ENCODE data around the gene CDC42BPB. TPM values are rescaled to one million over a fixed set of nuclear protein-coding genes. Genes with fewer than 3 reads are reported as not detected.

Gene CDC42BPB
- total RNA-seq, 2 experiments from 2014 or later, result 0.78 to 0.81 TPM

DNA sequence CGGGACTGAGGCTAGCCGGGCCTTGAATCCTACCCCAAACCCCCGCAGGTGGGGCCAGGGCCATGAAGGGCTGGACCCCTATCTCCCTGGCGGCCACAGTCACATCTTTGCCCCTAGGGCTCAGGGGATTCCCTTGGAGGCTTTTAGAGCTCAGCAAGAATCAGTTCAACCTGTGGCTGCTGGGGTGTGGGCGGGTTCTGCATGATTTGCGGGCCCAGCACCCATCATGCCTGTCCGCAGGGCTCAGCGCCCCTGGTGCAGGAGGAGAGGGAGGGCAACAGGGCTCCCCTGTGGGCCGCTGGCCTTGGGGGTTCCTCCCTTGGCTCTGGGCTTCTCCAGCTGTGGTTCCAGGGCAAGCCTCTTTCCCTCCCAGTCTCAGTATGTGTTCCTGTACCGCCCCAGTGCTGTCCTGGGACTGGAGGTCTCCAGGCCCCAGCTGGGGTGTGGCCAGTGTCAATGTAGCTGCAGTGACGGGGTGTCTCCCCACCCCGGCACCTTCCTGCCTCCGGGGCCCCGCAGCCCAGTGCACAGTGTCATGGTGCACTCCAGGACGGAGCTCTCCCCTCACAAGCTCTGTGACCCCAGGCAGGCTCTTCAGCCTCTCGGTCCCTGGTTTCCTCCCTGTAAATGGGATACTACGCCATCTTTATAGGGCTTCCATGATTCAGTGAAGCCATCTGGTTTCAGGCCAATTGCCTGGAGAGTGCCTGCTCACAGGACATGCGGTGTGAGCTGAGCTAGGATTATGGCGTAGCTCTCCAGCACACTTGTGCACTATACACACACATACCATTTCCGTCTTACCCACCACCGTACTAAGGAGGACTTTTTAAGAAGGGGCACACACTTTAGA, 16.8 kb upstream of the CDC42BPB start:
- Mint-ChIP-seq H3K27me3 (peaks cover 5% of the 10 kb centered on the region), H3K4me1 (peaks cover 4% of the 10 kb centered on the region), H3K36me3 (ENCODE audit: low read depth) (no peaks in the 10 kb centered on the region), H3K27ac (no peak overlapping the region), H3K4me3 (no peak overlapping the region), H3K9me3 (no peaks in the 10 kb centered on the region)
- no peak for DNase-seq
- CTCF ChIA-PET, result interaction anchor here (1.1 to 1.6 kb wide), 4 partner anchors 8 to 379 kb away, joined by 3 to 7 read pairs (median 4); no protein-coding TSS in a partner anchor
- POLR2A ChIA-PET, result no interaction called here

DNA sequence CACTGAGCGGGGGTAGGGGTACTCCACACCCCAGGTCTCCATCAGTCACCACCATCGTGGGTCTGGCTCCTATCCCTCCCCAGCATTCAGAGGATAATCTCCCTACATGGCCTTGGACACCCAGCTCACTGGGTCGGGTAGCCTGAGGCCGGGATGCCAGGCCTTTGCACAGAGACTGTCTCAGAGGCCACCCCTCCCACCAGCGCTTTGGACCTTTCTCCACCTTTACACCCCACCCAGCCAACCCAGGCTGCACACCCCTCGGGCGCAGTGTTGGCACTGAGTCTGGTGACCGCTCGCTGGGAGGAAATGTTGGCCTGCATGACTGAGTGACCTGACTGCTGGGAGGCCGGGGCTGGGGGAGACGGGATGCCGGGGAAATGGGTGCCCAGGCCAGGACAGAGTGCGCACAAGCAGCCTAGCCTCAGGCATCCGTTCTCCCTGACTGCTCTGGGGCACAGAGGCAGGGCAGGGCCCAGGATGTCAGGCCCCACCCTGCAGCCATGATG, 16.1 kb upstream of the CDC42BPB start:
- no peak overlapping the region for H3K27ac Mint-ChIP-seq
- H3K9me3 Mint-ChIP-seq, result no peaks in the 10 kb centered on the region
- H3K4me1 Mint-ChIP-seq, result peaks cover 4% of the 10 kb centered on the region
- no peak overlapping the region for H3K4me3 Mint-ChIP-seq
- DNase-seq, result no peak
- ChIA-PET CTCF (interaction anchor here (1.6 kb wide), 1 partner anchor 31 kb away, joined by 7 read pairs; no protein-coding TSS in a partner anchor), POLR2A (no interaction called here)
- peaks cover 5% of the 10 kb centered on the region for H3K27me3 Mint-ChIP-seq
- H3K36me3 Mint-ChIP-seq (ENCODE audit: low read depth), result no peaks in the 10 kb centered on the region

DNA sequence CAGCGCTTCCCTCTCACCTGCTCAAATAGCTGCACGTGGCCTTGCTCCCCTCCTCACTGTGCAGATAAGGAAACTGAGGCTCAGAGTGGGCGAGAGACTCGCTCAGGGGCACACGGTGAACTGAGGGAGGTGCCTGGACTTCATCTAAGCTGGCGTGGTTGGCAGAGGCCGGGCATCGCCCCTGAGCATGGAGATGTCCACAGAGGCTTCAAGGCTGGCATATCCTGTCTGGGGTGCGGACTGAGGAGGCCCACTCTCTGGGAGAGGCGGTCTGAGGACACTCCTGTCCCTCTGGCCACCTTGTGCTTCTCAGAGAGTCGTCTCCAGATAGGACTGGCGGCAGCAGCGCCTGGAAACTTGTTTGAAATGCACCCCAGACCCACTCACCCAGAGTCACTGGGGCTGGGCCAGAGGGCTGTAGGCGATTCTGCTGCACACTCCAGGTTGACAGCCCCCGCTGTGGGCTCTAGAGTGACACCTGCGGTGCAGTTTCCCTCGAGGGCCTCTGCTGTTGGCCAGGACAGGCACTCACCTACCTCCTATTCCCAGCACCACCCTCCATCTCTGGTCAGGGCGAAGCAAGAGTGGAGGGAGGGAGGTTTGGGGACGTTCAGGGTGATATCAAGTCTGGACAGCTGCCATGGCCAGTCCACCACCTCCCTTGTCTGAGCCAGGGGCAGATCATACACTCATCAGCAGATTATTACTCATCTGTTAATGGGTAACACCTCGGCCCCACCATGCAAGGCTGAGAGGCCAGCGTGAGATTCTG, 15.4 kb upstream of the CDC42BPB start:
- Mint-ChIP-seq H3K27ac (no peak overlapping the region), H3K36me3 (ENCODE audit: low read depth) (no peaks in the 10 kb centered on the region), H3K4me1 (peaks cover 4% of the 10 kb centered on the region), H3K9me3 (no peaks in the 10 kb centered on the region), H3K27me3 (peaks cover 5% of the 10 kb centered on the region), H3K4me3 (no peak overlapping the region)
- no peak for DNase-seq
- CTCF ChIA-PET, result no interaction called here
- POLR2A ChIA-PET, result no interaction called here

DNA sequence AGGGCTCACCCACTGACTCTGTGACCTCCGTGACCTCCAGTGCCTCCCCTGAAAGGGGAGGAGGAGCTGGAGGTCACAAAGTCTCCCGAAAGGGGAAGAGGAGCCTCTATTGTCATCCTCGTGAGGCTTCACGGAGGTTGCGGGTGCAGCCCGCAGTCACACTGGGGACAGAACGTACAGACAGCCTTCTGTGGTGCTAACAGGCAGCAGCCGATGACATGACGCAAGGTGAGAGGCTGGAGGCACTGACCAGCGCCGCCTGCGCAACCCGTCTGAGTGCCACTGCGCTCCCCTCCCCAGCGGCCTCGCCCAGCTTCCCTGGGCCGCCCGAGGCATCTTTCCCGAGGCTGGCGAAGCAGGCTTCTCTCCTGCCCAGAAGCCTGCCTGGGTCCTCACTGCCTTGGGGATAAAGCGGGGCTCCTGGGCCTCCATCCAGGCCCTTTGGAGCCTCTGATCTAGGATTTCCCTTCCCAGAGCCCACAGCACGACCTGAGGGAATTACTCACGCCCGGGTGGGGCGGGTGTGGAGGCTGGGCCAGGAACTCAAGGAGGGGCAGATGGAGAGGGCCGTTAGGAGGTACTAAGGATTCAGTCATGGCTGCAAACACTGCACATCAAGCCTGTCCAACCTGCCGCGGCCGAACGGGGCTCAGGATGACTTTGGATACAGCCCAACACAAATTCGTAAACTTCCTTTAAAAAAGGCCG, 14.3 kb upstream of the CDC42BPB start:
- DNase-seq, result no peak
- Mint-ChIP-seq H3K36me3 (ENCODE audit: low read depth) (no peaks in the 10 kb centered on the region), H3K27me3 (peaks cover 6% of the 10 kb centered on the region), H3K4me1 (peaks cover 4% of the 10 kb centered on the region), H3K9me3 (no peaks in the 10 kb centered on the region), H3K4me3 (no peak overlapping the region), H3K27ac (no peak overlapping the region)
- ChIA-PET POLR2A (no interaction called here), CTCF (no interaction called here)

DNA sequence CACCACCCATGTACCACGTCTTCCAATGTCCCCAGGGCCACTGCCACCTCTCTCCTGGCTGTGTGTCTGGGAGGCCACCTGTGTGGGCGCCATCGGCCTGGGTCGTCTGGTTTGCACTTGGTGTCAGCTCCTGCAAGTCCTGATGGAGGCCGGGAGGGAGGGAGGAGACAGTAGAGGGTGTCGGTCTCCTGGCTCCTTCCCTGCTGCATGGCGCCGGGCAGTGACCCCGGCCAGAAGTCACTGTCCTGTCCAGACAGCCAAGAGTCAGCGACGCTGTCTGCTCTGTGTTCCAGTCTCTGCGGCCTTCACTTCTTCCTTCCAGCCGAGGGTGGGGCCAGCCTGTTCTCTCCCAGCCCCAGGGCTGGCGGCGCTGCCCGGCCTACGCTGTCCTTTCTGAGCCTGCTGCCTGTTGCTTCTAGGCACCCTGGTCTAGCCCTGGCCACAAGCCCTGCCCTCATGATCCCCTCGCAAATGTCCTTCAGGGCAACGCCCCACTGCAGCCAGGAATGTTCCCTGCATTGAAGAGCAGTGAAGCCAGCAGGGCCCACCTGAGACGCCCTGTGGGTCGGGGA, 13.7 kb upstream of the CDC42BPB start:
- no peak for DNase-seq
- Mint-ChIP-seq H3K36me3 (ENCODE audit: low read depth) (no peaks in the 10 kb centered on the region), H3K27ac (no peak overlapping the region), H3K4me1 (peaks cover 4% of the 10 kb centered on the region), H3K27me3 (peaks cover 6% of the 10 kb centered on the region), H3K4me3 (no peak overlapping the region), H3K9me3 (no peaks in the 10 kb centered on the region)
- ChIA-PET POLR2A (no interaction called here), CTCF (no interaction called here)

DNA sequence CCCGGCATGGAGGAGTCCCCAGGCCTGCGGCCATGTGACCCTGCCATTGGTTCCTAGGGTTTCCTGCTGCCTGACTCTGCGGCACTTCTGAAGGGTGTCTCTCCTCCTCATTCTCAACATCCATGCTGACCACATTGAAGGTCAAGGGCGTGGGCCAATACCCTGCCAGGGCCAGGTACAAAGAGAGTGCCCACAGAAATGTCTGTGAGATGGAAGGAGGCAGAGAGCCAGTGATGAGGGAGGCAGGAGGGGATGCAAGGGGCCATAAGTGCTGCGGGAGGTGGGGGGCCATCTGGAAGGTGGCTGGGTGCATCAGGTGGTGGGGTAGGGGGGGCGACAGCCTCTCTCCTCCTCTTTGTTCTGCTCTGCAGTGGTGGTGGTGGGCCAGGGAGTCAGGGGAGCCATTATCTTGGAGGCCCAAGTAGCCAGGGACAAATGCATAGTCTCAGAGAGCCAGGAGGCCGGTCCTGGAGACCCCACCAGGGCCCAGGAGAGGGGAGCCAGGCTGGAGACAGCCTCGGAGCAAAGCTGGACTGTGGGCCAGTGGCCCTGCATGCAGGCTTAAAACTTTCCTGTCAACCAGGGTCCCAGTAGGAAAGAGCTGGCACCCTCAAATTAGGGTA, 13.0 kb upstream of the CDC42BPB start:
- no peak for DNase-seq
- H3K4me3 Mint-ChIP-seq, result no peak overlapping the region
- ChIA-PET CTCF (no interaction called here), POLR2A (no interaction called here)
- H3K27me3 Mint-ChIP-seq, result peaks cover 6% of the 10 kb centered on the region
- peaks cover 4% of the 10 kb centered on the region for H3K4me1 Mint-ChIP-seq
- no peak overlapping the region for H3K27ac Mint-ChIP-seq
- H3K9me3 Mint-ChIP-seq, result no peaks in the 10 kb centered on the region
- no peaks in the 10 kb centered on the region for H3K36me3 Mint-ChIP-seq (ENCODE audit: low read depth)

DNA sequence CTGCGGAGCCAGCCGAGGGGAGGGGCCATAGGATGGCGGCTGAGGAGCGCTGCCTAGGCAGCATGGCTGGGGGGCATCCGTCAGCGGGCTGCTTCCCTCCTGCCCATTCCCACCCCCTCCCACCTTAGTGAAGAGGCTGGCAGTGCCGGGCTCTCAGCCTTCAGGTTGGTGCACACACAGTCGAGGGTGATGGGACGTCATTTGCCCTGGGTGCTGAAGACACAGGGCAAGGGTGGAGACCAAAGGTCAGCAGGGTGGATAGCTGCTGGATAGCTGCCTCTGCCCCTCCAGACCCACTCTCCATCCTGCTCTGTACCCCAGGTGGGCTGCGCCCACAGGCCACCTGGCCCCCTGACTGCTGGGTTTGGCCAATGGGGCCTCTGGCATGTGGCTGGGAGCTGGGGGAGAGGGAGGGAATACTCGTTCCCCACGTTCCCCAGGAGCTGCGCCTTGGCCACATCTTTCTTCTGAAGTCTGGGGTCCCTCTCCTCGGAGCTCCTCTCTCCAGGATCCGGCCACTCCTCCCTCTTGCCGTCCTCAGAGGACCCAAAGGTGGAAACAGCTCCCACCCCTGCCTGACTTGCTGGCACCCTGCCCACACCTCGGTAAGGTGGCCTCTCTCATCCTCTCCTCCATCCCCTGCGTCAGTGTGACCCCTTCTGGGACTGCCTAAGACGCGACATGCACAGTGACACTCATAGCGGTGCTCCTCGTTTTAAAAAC, 11.2 kb upstream of the CDC42BPB start:
- POLR2A ChIA-PET, result no interaction called here
- Mint-ChIP-seq H3K27me3 (peaks cover 7% of the 10 kb centered on the region), H3K27ac (no peak overlapping the region), H3K9me3 (no peaks in the 10 kb centered on the region), H3K4me3 (no peak overlapping the region), H3K36me3 (ENCODE audit: low read depth) (no peaks in the 10 kb centered on the region), H3K4me1 (no peaks in the 10 kb centered on the region)
- no peak for DNase-seq
- CTCF ChIA-PET, result no interaction called here

DNA sequence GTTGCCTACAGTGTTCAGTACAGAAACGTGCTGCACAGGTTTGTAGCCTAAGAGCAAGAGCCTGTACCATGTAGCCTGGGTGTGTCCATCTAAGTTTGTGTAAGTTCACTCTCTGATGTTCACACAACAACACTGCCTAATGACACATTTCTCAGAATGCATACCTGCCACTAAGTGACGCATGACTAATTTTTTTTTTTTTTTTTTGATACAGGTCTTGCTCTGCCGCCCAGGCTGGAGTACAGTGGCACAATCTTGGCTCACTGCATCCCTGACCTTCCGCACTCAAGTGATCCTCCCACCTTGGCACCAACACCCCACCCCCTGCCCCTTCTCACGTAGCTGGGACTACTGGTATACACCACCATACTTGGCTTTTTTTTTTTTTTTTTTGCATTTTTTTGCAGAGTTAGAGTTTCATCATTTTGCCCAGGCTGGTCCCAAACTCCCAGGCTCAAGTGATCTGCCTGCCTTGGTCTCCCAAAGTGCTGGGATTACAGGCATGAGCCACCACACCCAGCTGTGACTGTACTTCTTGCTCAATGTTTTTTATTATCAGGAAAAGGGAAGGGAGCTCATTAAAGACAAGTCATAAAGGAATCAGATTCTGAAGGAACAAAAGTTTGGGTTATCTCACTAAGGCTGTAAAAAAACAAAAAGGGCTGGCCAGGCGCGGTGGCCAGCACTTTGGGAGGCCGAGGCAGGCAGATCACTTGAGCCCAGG, 10.0 kb upstream of the CDC42BPB start:
- Mint-ChIP-seq H3K4me3 (no peak overlapping the region), H3K27ac (no peak overlapping the region), H3K27me3 (peaks cover 13% of the 10 kb centered on the region), H3K36me3 (ENCODE audit: low read depth) (no peaks in the 10 kb centered on the region), H3K9me3 (no peaks in the 10 kb centered on the region), H3K4me1 (no peaks in the 10 kb centered on the region)
- ChIA-PET POLR2A (no interaction called here), CTCF (no interaction called here)
- no peak for DNase-seq

DNA sequence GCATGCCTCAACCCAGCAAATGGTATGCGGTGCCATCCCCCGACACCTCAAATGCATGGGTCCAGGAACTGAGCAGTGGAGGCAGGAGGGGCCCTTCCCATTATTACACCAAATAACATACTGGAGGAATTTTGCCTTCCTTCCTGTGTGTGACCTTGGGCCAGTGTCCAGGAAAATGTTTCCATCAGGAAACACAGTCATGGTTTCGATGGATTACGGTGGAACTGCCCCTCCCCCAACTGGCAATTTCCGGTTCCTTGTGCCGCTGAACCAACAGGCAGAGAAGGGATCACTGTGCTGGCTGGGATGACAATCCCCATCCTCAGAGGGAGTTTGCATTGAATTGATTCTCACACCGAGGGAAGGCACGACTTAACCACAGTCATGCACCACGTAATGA, 9.1 kb upstream of the CDC42BPB start:
- Mint-ChIP-seq H3K27me3 (peaks cover 21% of the 10 kb centered on the region), H3K9me3 (no peaks in the 10 kb centered on the region), H3K27ac (no peak overlapping the region), H3K4me3 (no peak overlapping the region), H3K36me3 (ENCODE audit: low read depth) (no peaks in the 10 kb centered on the region), H3K4me1 (no peaks in the 10 kb centered on the region)
- POLR2A ChIA-PET, result no interaction called here
- DNase-seq, result no peak
- CTCF ChIA-PET, result interaction anchor here (1.2 kb wide), 1 partner anchor 9 kb away, joined by 3 read pairs; no protein-coding TSS in a partner anchor

DNA sequence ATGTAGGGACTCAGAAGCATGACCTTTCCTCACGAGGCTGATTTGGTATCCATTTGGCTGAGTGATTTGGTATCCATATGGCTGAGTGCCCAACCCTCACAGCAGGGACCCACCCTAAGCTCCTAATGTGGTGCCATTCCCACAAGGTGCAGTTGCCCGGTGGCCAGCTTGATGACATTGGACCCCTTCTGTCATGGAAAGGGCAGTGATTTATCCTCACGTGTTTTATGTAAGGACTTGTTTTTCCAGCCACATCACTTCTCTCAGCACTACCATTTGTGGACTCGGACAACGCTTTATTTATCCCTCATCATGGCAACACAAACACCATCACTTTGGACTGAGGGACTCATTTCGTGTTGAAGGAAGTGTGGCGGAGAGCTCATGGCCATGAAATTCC, 8.5 kb upstream of the CDC42BPB start:
- Mint-ChIP-seq H3K4me1 (no peaks in the 10 kb centered on the region), H3K27me3 (peaks cover 21% of the 10 kb centered on the region), H3K27ac (no peak overlapping the region), H3K36me3 (ENCODE audit: low read depth) (no peaks in the 10 kb centered on the region), H3K4me3 (no peak overlapping the region), H3K9me3 (no peaks in the 10 kb centered on the region)
- ChIA-PET CTCF (interaction anchor here (1.2 kb wide), 1 partner anchor 9 kb away, joined by 3 read pairs; no protein-coding TSS in a partner anchor), POLR2A (no interaction called here)
- DNase-seq, result no peak

DNA sequence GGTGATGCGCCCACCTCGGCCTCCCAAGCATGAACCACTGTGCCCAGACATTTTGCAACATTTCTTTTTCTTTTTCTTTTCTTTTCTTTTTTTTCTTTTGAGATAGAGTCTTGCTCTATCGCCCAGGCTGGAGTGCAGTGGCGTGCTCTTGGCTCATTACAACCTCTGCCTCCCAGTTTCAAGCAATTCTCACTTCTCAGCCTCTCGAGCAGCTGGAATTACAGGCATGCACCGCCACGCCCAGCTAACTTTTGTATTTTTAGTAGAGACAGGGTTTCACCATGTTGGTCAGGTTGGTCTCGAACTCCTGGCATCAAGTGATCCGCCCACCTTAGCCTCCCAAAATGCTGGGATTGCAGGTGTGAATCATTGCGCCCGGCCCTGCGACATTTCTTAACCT, 7.6 kb upstream of the CDC42BPB start:
- ChIA-PET CTCF (no interaction called here), POLR2A (no interaction called here)
- Mint-ChIP-seq H3K4me3 (no peak overlapping the region), H3K27ac (no peak overlapping the region), H3K27me3 (peaks cover 24% of the 10 kb centered on the region), H3K36me3 (ENCODE audit: low read depth) (no peaks in the 10 kb centered on the region), H3K4me1 (no peaks in the 10 kb centered on the region), H3K9me3 (no peaks in the 10 kb centered on the region)
- no peak for DNase-seq

DNA sequence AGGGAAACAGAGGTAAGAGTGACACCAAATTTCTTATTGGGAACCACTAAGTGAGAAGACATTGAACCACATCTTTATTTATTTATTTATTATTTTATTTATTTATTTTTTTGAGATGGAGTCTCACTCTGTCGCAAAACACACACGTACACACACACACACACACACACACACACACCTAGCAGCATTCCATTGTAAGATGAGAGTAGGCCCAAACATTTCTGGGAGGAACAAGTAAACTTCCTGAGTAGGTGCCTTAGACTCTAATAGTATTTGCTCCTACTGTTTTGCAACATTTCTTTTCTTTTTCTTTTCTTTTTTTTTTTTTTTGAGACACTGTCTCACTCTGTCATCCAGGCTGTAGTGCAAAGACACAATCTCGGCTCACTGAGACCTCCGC, 7.1 kb upstream of the CDC42BPB start:
- Mint-ChIP-seq H3K36me3 (ENCODE audit: low read depth) (no peaks in the 10 kb centered on the region), H3K4me1 (no peaks in the 10 kb centered on the region), H3K27me3 (peaks cover 29% of the 10 kb centered on the region), H3K9me3 (no peaks in the 10 kb centered on the region), H3K27ac (no peak overlapping the region), H3K4me3 (no peak overlapping the region)
- DNase-seq, result no peak
- ChIA-PET POLR2A (no interaction called here), CTCF (no interaction called here)
